ENCODE measurements around the gene ADAMTSL1.

Gene ADAMTSL1

GRCh38 chr9:18707489-18708205, 233.7 kb downstream of the ADAMTSL1 start:
- no peak overlapping the region for H3K27ac ChIP-seq (ENCODE audit: low read depth, low read length)
- peaks cover 26% of the 10 kb centered on the region for H3K4me1 ChIP-seq (ENCODE audit: insufficient read depth, low read length)
- H3K4me3 ChIP-seq (ENCODE audit: low read depth in 1 of 2, low read length in 2 of 2): no peak overlapping the region
- no peaks in the 10 kb centered on the region for H3K36me3 ChIP-seq (ENCODE audit: insufficient read depth, low read length)
- H3K9ac ChIP-seq (ENCODE audit: low read length): no peak overlapping the region
- no peaks in the 10 kb centered on the region for H3K27me3 ChIP-seq (ENCODE audit: control insufficient read depth in 1 of 2, insufficient read depth in 2 of 2, low read length in 2 of 2)
- H3K9me3 ChIP-seq (ENCODE audit: low read length): no peaks in the 10 kb centered on the region

GRCh38 chr9:18708429-18708828, 234.5 kb downstream of the ADAMTSL1 start:
- Histone ChIP-seq H3K27me3 (ENCODE audit: control insufficient read depth in 1 of 2, insufficient read depth in 2 of 2, low read length in 2 of 2) (no peaks in the 10 kb centered on the region), H3K9me3 (ENCODE audit: low read length) (no peaks in the 10 kb centered on the region), H3K4me3 (ENCODE audit: low read depth in 1 of 2, low read length in 2 of 2) (no peak overlapping the region), H3K9ac (ENCODE audit: low read length) (no peak overlapping the region), H3K27ac (ENCODE audit: low read depth, low read length) (no peak overlapping the region), H3K36me3 (ENCODE audit: insufficient read depth, low read length) (no peaks in the 10 kb centered on the region), H3K4me1 (ENCODE audit: insufficient read depth, low read length) (peaks cover 26% of the 10 kb centered on the region)

GRCh38 chr9:18710065-18710464, 236.1 kb downstream of the ADAMTSL1 start:
- Histone ChIP-seq H3K9ac (ENCODE audit: low read length) (no peak overlapping the region), H3K27me3 (ENCODE audit: control insufficient read depth in 1 of 2, insufficient read depth in 2 of 2, low read length in 2 of 2) (no peaks in the 10 kb centered on the region), H3K9me3 (ENCODE audit: low read length) (no peaks in the 10 kb centered on the region), H3K4me3 (ENCODE audit: low read depth in 1 of 2, low read length in 2 of 2) (no peak overlapping the region), H3K4me1 (ENCODE audit: insufficient read depth, low read length) (peaks cover 18% of the 10 kb centered on the region), H3K27ac (ENCODE audit: low read depth, low read length) (no peak overlapping the region), H3K36me3 (ENCODE audit: insufficient read depth, low read length) (no peaks in the 10 kb centered on the region)

GRCh38 chr9:18717759-18718158, 243.8 kb downstream of the ADAMTSL1 start:
- peaks cover 7% of the 10 kb centered on the region for H3K36me3 ChIP-seq (ENCODE audit: insufficient read depth, low read length)
- no peaks in the 10 kb centered on the region for H3K27me3 ChIP-seq (ENCODE audit: control insufficient read depth in 1 of 2, insufficient read depth in 2 of 2, low read length in 2 of 2)
- no peak overlapping the region for H3K27ac ChIP-seq (ENCODE audit: low read depth, low read length)
- H3K9ac ChIP-seq (ENCODE audit: low read length): no peak overlapping the region
- no peaks in the 10 kb centered on the region for H3K9me3 ChIP-seq (ENCODE audit: low read length)
- H3K4me1 ChIP-seq (ENCODE audit: insufficient read depth, low read length): no peaks in the 10 kb centered on the region
- H3K4me3 ChIP-seq (ENCODE audit: low read depth in 1 of 2, low read length in 2 of 2): no peak overlapping the region

GRCh38 chr9:18718393-18718792, 244.4 kb downstream of the ADAMTSL1 start:
- H3K9ac ChIP-seq (ENCODE audit: low read length): no peak overlapping the region

GRCh38 chr9:18718932-18719331, 245.0 kb downstream of the ADAMTSL1 start:
- Histone ChIP-seq H3K27ac (ENCODE audit: low read depth, low read length) (no peak overlapping the region), H3K4me3 (ENCODE audit: low read depth in 1 of 2, low read length in 2 of 2) (no peak overlapping the region), H3K27me3 (ENCODE audit: control insufficient read depth in 1 of 2, insufficient read depth in 2 of 2, low read length in 2 of 2) (no peaks in the 10 kb centered on the region), H3K9me3 (ENCODE audit: low read length) (no peaks in the 10 kb centered on the region), H3K9ac (ENCODE audit: low read length) (no peak overlapping the region), H3K4me1 (ENCODE audit: insufficient read depth, low read length) (no peaks in the 10 kb centered on the region), H3K36me3 (ENCODE audit: insufficient read depth, low read length) (peaks cover 7% of the 10 kb centered on the region)

More at GRCh38 chr9:18718393-18718792, 244.4 kb downstream of the ADAMTSL1 start:
- H3K36me3 ChIP-seq (ENCODE audit: insufficient read depth, low read length): peaks cover 7% of the 10 kb centered on the region
- H3K27ac ChIP-seq (ENCODE audit: low read depth, low read length): no peak overlapping the region
- no peaks in the 10 kb centered on the region for H3K9me3 ChIP-seq (ENCODE audit: low read length)
- no peak overlapping the region for H3K4me3 ChIP-seq (ENCODE audit: low read depth in 1 of 2, low read length in 2 of 2)
- H3K27me3 ChIP-seq (ENCODE audit: control insufficient read depth in 1 of 2, insufficient read depth in 2 of 2, low read length in 2 of 2): no peaks in the 10 kb centered on the region
- H3K4me1 ChIP-seq (ENCODE audit: insufficient read depth, low read length): no peaks in the 10 kb centered on the region

- H3K4me3 ChIP-seq (ENCODE audit: low read depth in 1 of 2, low read length in 2 of 2): no peak overlapping the region
These were observed 246.7 kb downstream of the ADAMTSL1 start for GRCh38 chr9:18720691-18721090.

GRCh38 chr9:18721267-18721994, 247.5 kb downstream of the ADAMTSL1 start:
- Histone ChIP-seq H3K4me3 (ENCODE audit: low read depth in 1 of 2, low read length in 2 of 2) (no peak overlapping the region), H3K27me3 (ENCODE audit: control insufficient read depth in 1 of 2, insufficient read depth in 2 of 2, low read length in 2 of 2) (no peaks in the 10 kb centered on the region), H3K4me1 (ENCODE audit: insufficient read depth, low read length) (peaks cover 3% of the 10 kb centered on the region), H3K27ac (ENCODE audit: low read depth, low read length) (no peak overlapping the region), H3K9me3 (ENCODE audit: low read length) (no peaks in the 10 kb centered on the region), H3K36me3 (ENCODE audit: insufficient read depth, low read length) (peaks cover 7% of the 10 kb centered on the region), H3K9ac (ENCODE audit: low read length) (no peak overlapping the region)

More at GRCh38 chr9:18720691-18721090, 246.7 kb downstream of the ADAMTSL1 start:
- H3K9me3 ChIP-seq (ENCODE audit: low read length): no peaks in the 10 kb centered on the region
- no peak overlapping the region for H3K9ac ChIP-seq (ENCODE audit: low read length)
- H3K27me3 ChIP-seq (ENCODE audit: control insufficient read depth in 1 of 2, insufficient read depth in 2 of 2, low read length in 2 of 2): no peaks in the 10 kb centered on the region
- H3K36me3 ChIP-seq (ENCODE audit: insufficient read depth, low read length): peaks cover 7% of the 10 kb centered on the region
- H3K4me1 ChIP-seq (ENCODE audit: insufficient read depth, low read length): no peaks in the 10 kb centered on the region
- H3K27ac ChIP-seq (ENCODE audit: low read depth, low read length): no peak overlapping the region

- peaks cover 8% of the 10 kb centered on the region for H3K4me1 ChIP-seq (ENCODE audit: insufficient read depth, low read length)
- H3K9ac ChIP-seq (ENCODE audit: low read length): no peak overlapping the region
- H3K27me3 ChIP-seq (ENCODE audit: control insufficient read depth in 1 of 2, insufficient read depth in 2 of 2, low read length in 2 of 2): no peaks in the 10 kb centered on the region
- H3K9me3 ChIP-seq (ENCODE audit: low read length): no peaks in the 10 kb centered on the region
- H3K27ac ChIP-seq (ENCODE audit: low read depth, low read length): no peak overlapping the region
- H3K36me3 ChIP-seq (ENCODE audit: insufficient read depth, low read length): peaks cover 7% of the 10 kb centered on the region
- no peak overlapping the region for H3K4me3 ChIP-seq (ENCODE audit: low read depth in 1 of 2, low read length in 2 of 2)
These were observed 248.0 kb downstream of the ADAMTSL1 start for GRCh38 chr9:18721995-18722310.

GRCh38 chr9:18722882-18723281, 248.9 kb downstream of the ADAMTSL1 start:
- Histone ChIP-seq H3K4me1 (ENCODE audit: insufficient read depth, low read length) (peaks cover 15% of the 10 kb centered on the region), H3K4me3 (ENCODE audit: low read depth in 1 of 2, low read length in 2 of 2) (no peak overlapping the region), H3K27me3 (ENCODE audit: control insufficient read depth in 1 of 2, insufficient read depth in 2 of 2, low read length in 2 of 2) (no peaks in the 10 kb centered on the region), H3K36me3 (ENCODE audit: insufficient read depth, low read length) (peaks cover 7% of the 10 kb centered on the region), H3K9ac (ENCODE audit: low read length) (no peak overlapping the region), H3K27ac (ENCODE audit: low read depth, low read length) (no peak overlapping the region), H3K9me3 (ENCODE audit: low read length) (no peaks in the 10 kb centered on the region)

- no peaks in the 10 kb centered on the region for H3K27me3 ChIP-seq (ENCODE audit: control insufficient read depth in 1 of 2, insufficient read depth in 2 of 2, low read length in 2 of 2)
- H3K4me3 ChIP-seq (ENCODE audit: low read depth in 1 of 2, low read length in 2 of 2): no peak overlapping the region
- H3K27ac ChIP-seq (ENCODE audit: low read depth, low read length): no peak overlapping the region
- H3K4me1 ChIP-seq (ENCODE audit: insufficient read depth, low read length): peaks cover 20% of the 10 kb centered on the region
- H3K9ac ChIP-seq (ENCODE audit: low read length): no peak overlapping the region
- peaks cover 7% of the 10 kb centered on the region for H3K36me3 ChIP-seq (ENCODE audit: insufficient read depth, low read length)
- no peaks in the 10 kb centered on the region for H3K9me3 ChIP-seq (ENCODE audit: low read length)
These were observed 249.4 kb downstream of the ADAMTSL1 start for GRCh38 chr9:18723366-18723765.

- Histone ChIP-seq H3K27ac (ENCODE audit: low read depth, low read length) (peak overlapping the region; percentile 51), H3K4me1 (ENCODE audit: insufficient read depth, low read length) (peaks cover 29% of the 10 kb centered on the region)
These were observed 252.6 kb downstream of the ADAMTSL1 start for GRCh38 chr9:18726546-18726945.

More at GRCh38 chr9:18726546-18726945, 252.6 kb downstream of the ADAMTSL1 start:
- no peak overlapping the region for H3K4me3 ChIP-seq (ENCODE audit: low read depth in 1 of 2, low read length in 2 of 2)
- H3K9ac ChIP-seq (ENCODE audit: low read length): no peak overlapping the region
- H3K36me3 ChIP-seq (ENCODE audit: insufficient read depth, low read length): peaks cover 5% of the 10 kb centered on the region
- no peaks in the 10 kb centered on the region for H3K9me3 ChIP-seq (ENCODE audit: low read length)
- H3K27me3 ChIP-seq (ENCODE audit: control insufficient read depth in 1 of 2, insufficient read depth in 2 of 2, low read length in 2 of 2): no peaks in the 10 kb centered on the region
